CD4-positive, alpha-beta T cell treated with Interleukin-15 for 4 hours (primary cell): ENCODE results near the gene PIGQ.

Experiments
- DNase-seq: peaks from one replicate; pipeline ENCODE4 v3.0.0-alpha.2; 2020; ENCODE audit warnings: low spot score

The PIGQ gene

GRCh38 chr16:628321-629061, 58.7 kb downstream of the PIGQ start:
- DNase-seq = no peak

DNA sequence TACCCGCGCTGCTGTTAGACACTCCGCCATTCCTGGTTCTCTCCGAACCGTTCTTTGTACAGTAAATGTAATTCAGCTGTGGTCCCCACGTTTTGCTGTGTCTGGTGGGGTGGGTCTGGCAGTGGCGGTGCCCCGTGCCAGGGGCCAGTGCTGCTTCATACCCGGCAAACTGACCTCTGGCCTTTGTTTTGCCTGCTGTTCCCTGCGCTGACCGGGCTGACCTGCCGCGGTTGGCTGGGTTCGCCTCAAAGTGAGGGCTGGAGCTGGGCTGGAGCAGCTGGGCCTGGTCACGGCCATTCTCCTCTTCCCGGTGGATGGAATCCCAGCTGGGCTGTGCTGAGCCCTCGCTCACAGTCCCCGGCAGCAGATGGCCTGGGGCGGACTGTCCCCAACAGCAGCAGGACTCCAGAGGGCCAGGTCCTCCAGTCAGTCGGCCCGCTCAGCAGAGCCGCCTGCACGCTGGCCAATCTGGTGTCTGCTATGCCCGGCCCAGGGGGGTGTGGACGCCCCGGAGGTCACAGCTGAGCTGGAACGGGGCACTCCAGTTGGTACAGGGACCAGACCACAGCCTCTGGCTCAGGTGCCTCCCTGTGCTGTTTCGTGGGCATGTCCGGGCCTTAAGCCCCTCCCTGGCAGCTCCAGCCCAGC, 59.5 kb downstream of the PIGQ start:
- no peak for DNase-seq

DNA sequence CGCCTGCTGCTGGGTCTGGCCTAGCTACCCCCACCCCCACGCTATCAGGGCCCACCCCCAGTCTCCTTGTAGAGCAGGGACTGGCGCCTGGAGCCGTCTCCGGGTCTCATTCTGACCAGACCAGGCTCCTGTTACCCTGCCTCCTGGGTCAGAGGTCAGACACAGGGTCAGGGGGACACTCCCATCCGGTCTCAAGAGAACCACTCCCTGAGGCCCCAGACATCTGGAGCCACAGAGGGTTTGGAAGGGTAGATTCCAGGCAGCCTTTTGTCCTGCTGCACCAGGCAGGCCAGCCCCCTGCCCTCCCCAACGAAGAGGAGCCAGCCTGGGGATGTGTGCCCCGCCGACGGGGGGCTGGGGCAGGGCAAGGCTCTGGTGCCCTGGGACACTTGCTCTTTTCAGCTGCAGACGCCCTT, 60.1 kb downstream of the PIGQ start:
- no peak for DNase-seq

GRCh38 chr16:630249-630814, 60.6 kb downstream of the PIGQ start:
- no peak for DNase-seq

- no peak for DNase-seq
Observed at GRCh38 chr16:630815-631405, 61.1 kb downstream of the PIGQ start, which contains the start of gene WFIKKN1. Gene WFIKKN1 (plus strand): TSS chr16:630985. CDS start chr16:631254, 269 bp downstream.

- no peak for DNase-seq
Observed at GRCh38 chr16:631808-632358, 62.1 kb downstream of the PIGQ start.

GRCh38 chr16:632486-633335, 62.9 kb downstream of the PIGQ start:
- DNase-seq = no peak

- DNase-seq = no peak
Observed at GRCh38 chr16:633336-634050, 63.7 kb downstream of the PIGQ start.
